HUES64 (cell line): Measurements from ENCODE around the gene FBXW7.

ENCODE experiments used
- H3K27ac ChIP-seq: 2 replicates; pipeline ENCODE4 v1.7.0; 2013; ENCODE audit warnings: low read depth, low read length, inconsistent platforms
- H3K27me3 ChIP-seq: 2 replicates; pipeline ENCODE4 v1.6.1; 2013; ENCODE audit warnings: mild to moderate bottlenecking, low read length; ENCODE audit not compliant: insufficient read depth
- H3K36me3 ChIP-seq: 2 replicates; pipeline ENCODE4 v1.6.1; 2013; ENCODE audit warnings: mild to moderate bottlenecking, low read length; ENCODE audit not compliant: insufficient read depth
- H3K4me1 ChIP-seq: 2 replicates; pipeline ENCODE4 v1.6.1; 2013; ENCODE audit warnings: mild to moderate bottlenecking, low read length, moderate library complexity; ENCODE audit not compliant: insufficient read depth
- H3K4me3 ChIP-seq: 2 replicates; pipeline ENCODE4 v1.5.1; 2013; ENCODE audit warnings: mild to moderate bottlenecking, low read length, moderate library complexity
- H3K9ac ChIP-seq: 2 replicates; pipeline ENCODE4 v1.6.1; 2013; ENCODE audit warnings: mild to moderate bottlenecking, low read depth, low read length
- H3K9me3 ChIP-seq: 2 replicates; pipeline ENCODE4 v1.6.1; 2013; ENCODE audit warnings: low read depth, low read length; ENCODE audit not compliant: insufficient read depth
- WGBS: fragments of 150-250, 120-280 bp; methylation state at CpG from one replicate; pipeline ENCODE4 v1.1.7; 2013; ENCODE audit warnings: missing lambda C conversion rate; 5-methylcytosine and 5-hydroxymethylcytosine counted together

Gene FBXW7

GRCh38 chr4:152307669-152308068 is 228.2 kb downstream of the FBXW7 start:
- Histone ChIP-seq H3K9me3 (no peaks in the 10 kb centered on the region), H3K9ac (no peak overlapping the region), H3K27ac (no peak overlapping the region), H3K27me3 (no peaks in the 10 kb centered on the region), H3K36me3 (no peaks in the 10 kb centered on the region), H3K4me3 (no peak overlapping the region), H3K4me1 (peaks cover 5% of the 10 kb centered on the region)
- WGBS, result 94% methylated on average over 8 of the region's 8 CpGs

GRCh38 chr4:152306541-152306940 is 229.4 kb downstream of the FBXW7 start:
- Histone ChIP-seq H3K27me3 (no peaks in the 10 kb centered on the region), H3K27ac (no peak overlapping the region), H3K36me3 (no peaks in the 10 kb centered on the region), H3K9ac (no peak overlapping the region), H3K4me3 (no peak overlapping the region), H3K9me3 (no peaks in the 10 kb centered on the region), H3K4me1 (peaks cover 5% of the 10 kb centered on the region)
- WGBS, result 100% methylated on average over 1 of the region's 1 CpG

GRCh38 chr4:152304220-152304619 is 231.7 kb downstream of the FBXW7 start:
- Histone ChIP-seq H3K9me3 (no peaks in the 10 kb centered on the region), H3K27ac (no peak overlapping the region), H3K9ac (no peak overlapping the region), H3K27me3 (no peaks in the 10 kb centered on the region), H3K4me1 (no peaks in the 10 kb centered on the region), H3K4me3 (no peak overlapping the region), H3K36me3 (no peaks in the 10 kb centered on the region)
- WGBS, result 83% methylated on average over 5 of the region's 5 CpGs

GRCh38 chr4:152301381-152301780 is 234.5 kb downstream of the FBXW7 start:
- Histone ChIP-seq H3K27ac (no peak overlapping the region), H3K9ac (no peak overlapping the region), H3K36me3 (no peaks in the 10 kb centered on the region), H3K4me1 (no peaks in the 10 kb centered on the region), H3K9me3 (no peaks in the 10 kb centered on the region), H3K4me3 (no peak overlapping the region), H3K27me3 (no peaks in the 10 kb centered on the region)
- WGBS, result 93% methylated on average over 5 of the region's 6 CpGs

GRCh38 chr4:152299553-152299952 is 236.3 kb downstream of the FBXW7 start:
- no peaks in the 10 kb centered on the region for H3K9me3 ChIP-seq
- H3K36me3 ChIP-seq, result no peaks in the 10 kb centered on the region
- H3K4me1 ChIP-seq, result no peaks in the 10 kb centered on the region
- no peak overlapping the region for H3K27ac ChIP-seq
- no peaks in the 10 kb centered on the region for H3K27me3 ChIP-seq
- WGBS, result 92% methylated on average over 3 of the region's 3 CpGs
- no peak overlapping the region for H3K9ac ChIP-seq
- H3K4me3 ChIP-seq, result no peak overlapping the region

GRCh38 chr4:152296386-152296785 is 239.5 kb downstream of the FBXW7 start:
- Histone ChIP-seq H3K27me3 (no peaks in the 10 kb centered on the region), H3K27ac (no peak overlapping the region), H3K4me1 (peaks cover 11% of the 10 kb centered on the region; the same call in 1 of the 2 replicates), H3K4me3 (no peak overlapping the region), H3K36me3 (no peaks in the 10 kb centered on the region), H3K9me3 (no peaks in the 10 kb centered on the region), H3K9ac (no peak overlapping the region)

GRCh38 chr4:152294765-152295164 is 241.1 kb downstream of the FBXW7 start:
- WGBS, result 90% methylated on average over 5 of the region's 5 CpGs
- no peaks in the 10 kb centered on the region for H3K9me3 ChIP-seq
- no peak overlapping the region for H3K27ac ChIP-seq
- no peak overlapping the region for H3K4me3 ChIP-seq
- no peak overlapping the region for H3K9ac ChIP-seq
- H3K4me1 ChIP-seq, result peaks cover 11% of the 10 kb centered on the region; the same call in 1 of the 2 replicates
- H3K27me3 ChIP-seq, result no peaks in the 10 kb centered on the region
- no peaks in the 10 kb centered on the region for H3K36me3 ChIP-seq

GRCh38 chr4:152294331-152294730 is 241.6 kb downstream of the FBXW7 start:
- no peaks in the 10 kb centered on the region for H3K36me3 ChIP-seq
- H3K4me3 ChIP-seq, result no peak overlapping the region
- no peaks in the 10 kb centered on the region for H3K9me3 ChIP-seq
- H3K4me1 ChIP-seq, result peaks cover 11% of the 10 kb centered on the region; the same call in 1 of the 2 replicates
- 86% methylated on average over 3 of the region's 3 CpGs for WGBS
- no peak overlapping the region for H3K9ac ChIP-seq
- H3K27ac ChIP-seq, result no peak overlapping the region
- no peaks in the 10 kb centered on the region for H3K27me3 ChIP-seq

- H3K4me3 ChIP-seq, result no peak overlapping the region
- H3K9ac ChIP-seq, result no peak overlapping the region
- no peaks in the 10 kb centered on the region for H3K9me3 ChIP-seq
- H3K27me3 ChIP-seq, result no peaks in the 10 kb centered on the region
- WGBS, result 97% methylated on average over 5 of the region's 5 CpGs
- peaks cover 11% of the 10 kb centered on the region; the same call in 1 of the 2 replicates for H3K4me1 ChIP-seq
- no peaks in the 10 kb centered on the region for H3K36me3 ChIP-seq
- H3K27ac ChIP-seq, result no peak overlapping the region
Measured at GRCh38 chr4:152293527-152293926, 242.4 kb downstream of the FBXW7 start.

GRCh38 chr4:152290366-152290921 is 245.4 kb downstream of the FBXW7 start:
- Histone ChIP-seq H3K9ac (no peak overlapping the region), H3K9me3 (no peaks in the 10 kb centered on the region), H3K4me1 (peaks cover 11% of the 10 kb centered on the region; the same call in 1 of the 2 replicates), H3K4me3 (no peak overlapping the region), H3K27ac (no peak overlapping the region), H3K36me3 (no peaks in the 10 kb centered on the region), H3K27me3 (no peaks in the 10 kb centered on the region)
- 100% methylated on average over 2 of the region's 3 CpGs for WGBS

GRCh38 chr4:152289941-152290340 is 246.0 kb downstream of the FBXW7 start:
- Histone ChIP-seq H3K27ac (no peak overlapping the region), H3K36me3 (no peaks in the 10 kb centered on the region), H3K4me1 (peaks cover 11% of the 10 kb centered on the region; the same call in 1 of the 2 replicates), H3K4me3 (no peak overlapping the region), H3K9me3 (no peaks in the 10 kb centered on the region), H3K9ac (no peak overlapping the region), H3K27me3 (no peaks in the 10 kb centered on the region)
- 90% methylated on average over 4 of the region's 4 CpGs for WGBS

GRCh38 chr4:152289541-152289940 is 246.4 kb downstream of the FBXW7 start:
- H3K4me3 ChIP-seq, result no peak overlapping the region
- peaks cover 11% of the 10 kb centered on the region; the same call in 1 of the 2 replicates for H3K4me1 ChIP-seq
- no peak overlapping the region for H3K27ac ChIP-seq
- H3K9ac ChIP-seq, result no peak overlapping the region
- no peaks in the 10 kb centered on the region for H3K36me3 ChIP-seq
- H3K9me3 ChIP-seq, result no peaks in the 10 kb centered on the region
- no peaks in the 10 kb centered on the region for H3K27me3 ChIP-seq
- WGBS, result 97% methylated on average over 3 of the region's 3 CpGs
